Measurements from ENCODE around the gene HORMAD2.
"Not testable (repeated sequence)": the region's sequence is repeated elsewhere in the genome, so short reads cannot be mapped to it uniquely, and the experiment has no call there.

Gene HORMAD2

DNA sequence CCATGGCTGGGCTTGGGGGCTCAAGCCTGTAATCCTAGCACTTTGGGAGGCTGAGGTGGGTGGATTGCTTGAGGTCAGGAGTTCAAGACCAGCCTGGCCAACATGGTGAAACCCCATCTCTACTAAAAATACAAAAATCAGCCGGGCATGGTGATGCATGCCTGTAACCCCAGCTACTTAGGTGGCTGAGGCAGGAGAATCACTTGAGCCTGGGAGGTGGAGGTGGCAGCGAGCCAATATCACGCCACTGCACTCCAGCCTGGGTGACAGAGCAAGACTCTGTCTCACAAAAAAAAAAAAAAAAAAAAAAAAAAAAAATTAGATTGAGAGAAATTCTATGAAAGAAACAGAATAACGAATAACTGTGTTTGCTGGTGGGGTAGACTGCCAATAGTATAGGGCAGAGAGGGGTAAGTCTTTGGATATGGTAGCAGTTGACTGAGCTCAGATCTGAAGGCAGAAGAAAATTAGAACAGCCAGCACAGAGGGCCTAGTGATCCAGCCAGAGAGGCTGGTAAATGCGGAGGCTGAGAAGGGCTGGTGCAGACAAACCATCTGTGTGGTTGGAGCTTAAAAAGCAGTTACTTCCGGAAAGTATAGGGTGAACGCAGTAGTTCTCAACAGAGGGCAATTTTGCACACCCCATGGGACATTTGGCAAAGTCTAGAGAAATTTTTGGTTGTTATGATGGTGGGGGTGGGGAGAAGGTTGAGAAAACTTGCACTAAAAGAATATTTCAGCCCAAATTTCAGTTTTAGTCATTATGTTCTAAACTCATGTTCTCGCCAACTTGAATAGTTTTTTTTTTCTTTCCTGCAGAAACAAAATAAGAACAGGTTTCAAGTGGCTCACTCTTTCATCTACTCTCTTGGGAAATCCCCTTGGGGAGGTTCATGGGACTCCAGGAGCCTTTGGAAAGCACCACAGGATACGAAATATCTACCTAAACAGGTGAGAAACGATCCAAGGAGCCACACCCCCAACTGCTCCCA, 1.6 kb upstream of the HORMAD2 start:
- ATAC-seq, result no peak
- TF ChIP-seq SNAI2 (CRISPR knock-in tag; IDR thresholded peaks at IDR 0.05) (no peak), PPARA (CRISPR knock-in tag; IDR thresholded peaks at IDR 0.05; ENCODE audit: borderline replicate concordance) (no peak), ZFP3 (CRISPR knock-in tag; IDR thresholded peaks at IDR 0.05) (no peak), OSR1 (CRISPR knock-in tag; IDR thresholded peaks at IDR 0.05) (no peak), GLIS3 (CRISPR knock-in tag; IDR thresholded peaks at IDR 0.05) (no peak), ZFP30 (CRISPR knock-in tag; IDR thresholded peaks at IDR 0.05) (no peak), RARB (CRISPR knock-in tag; IDR thresholded peaks at IDR 0.05) (no peak), ESRRG (CRISPR knock-in tag; IDR thresholded peaks at IDR 0.05) (no peak), CSDC2 (CRISPR knock-in tag; IDR thresholded peaks at IDR 0.05) (no peak), TOX (CRISPR knock-in tag; IDR thresholded peaks at IDR 0.05; ENCODE audit: borderline replicate concordance) (no peak), BACH2 (CRISPR knock-in tag; IDR thresholded peaks at IDR 0.05; ENCODE audit: borderline replicate concordance) (no peak), ZNF8 (CRISPR knock-in tag; IDR thresholded peaks at IDR 0.05) (no peak), ZNF70 (CRISPR knock-in tag; IDR thresholded peaks at IDR 0.05) (no peak)
- TF ChIP-seq, protein P1, sequence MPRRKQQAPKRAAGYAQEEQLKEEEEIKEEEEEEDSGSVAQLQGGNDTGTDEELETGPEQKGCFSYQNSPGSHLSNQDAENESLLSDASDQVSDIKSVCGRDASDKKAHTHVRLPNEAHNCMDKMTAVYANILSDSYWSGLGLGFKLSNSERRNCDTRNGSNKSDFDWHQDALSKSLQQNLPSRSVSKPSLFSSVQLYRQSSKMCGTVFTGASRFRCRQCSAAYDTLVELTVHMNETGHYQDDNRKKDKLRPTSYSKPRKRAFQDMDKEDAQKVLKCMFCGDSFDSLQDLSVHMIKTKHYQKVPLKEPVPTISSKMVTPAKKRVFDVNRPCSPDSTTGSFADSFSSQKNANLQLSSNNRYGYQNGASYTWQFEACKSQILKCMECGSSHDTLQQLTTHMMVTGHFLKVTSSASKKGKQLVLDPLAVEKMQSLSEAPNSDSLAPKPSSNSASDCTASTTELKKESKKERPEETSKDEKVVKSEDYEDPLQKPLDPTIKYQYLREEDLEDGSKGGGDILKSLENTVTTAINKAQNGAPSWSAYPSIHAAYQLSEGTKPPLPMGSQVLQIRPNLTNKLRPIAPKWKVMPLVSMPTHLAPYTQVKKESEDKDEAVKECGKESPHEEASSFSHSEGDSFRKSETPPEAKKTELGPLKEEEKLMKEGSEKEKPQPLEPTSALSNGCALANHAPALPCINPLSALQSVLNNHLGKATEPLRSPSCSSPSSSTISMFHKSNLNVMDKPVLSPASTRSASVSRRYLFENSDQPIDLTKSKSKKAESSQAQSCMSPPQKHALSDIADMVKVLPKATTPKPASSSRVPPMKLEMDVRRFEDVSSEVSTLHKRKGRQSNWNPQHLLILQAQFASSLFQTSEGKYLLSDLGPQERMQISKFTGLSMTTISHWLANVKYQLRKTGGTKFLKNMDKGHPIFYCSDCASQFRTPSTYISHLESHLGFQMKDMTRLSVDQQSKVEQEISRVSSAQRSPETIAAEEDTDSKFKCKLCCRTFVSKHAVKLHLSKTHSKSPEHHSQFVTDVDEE (CRISPR knock-in tag; IDR thresholded peaks at IDR 0.05), result no peak
- TF ChIP-seq, protein P2, sequence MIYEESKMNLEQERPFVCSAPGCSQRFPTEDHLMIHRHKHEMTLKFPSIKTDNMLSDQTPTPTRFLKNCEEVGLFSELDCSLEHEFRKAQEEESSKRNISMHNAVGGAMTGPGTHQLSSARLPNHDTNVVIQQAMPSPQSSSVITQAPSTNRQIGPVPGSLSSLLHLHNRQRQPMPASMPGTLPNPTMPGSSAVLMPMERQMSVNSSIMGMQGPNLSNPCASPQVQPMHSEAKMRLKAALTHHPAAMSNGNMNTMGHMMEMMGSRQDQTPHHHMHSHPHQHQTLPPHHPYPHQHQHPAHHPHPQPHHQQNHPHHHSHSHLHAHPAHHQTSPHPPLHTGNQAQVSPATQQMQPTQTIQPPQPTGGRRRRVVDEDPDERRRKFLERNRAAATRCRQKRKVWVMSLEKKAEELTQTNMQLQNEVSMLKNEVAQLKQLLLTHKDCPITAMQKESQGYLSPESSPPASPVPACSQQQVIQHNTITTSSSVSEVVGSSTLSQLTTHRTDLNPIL (CRISPR knock-in tag; IDR thresholded peaks at IDR 0.05; ENCODE audit: low read depth), result no peak
- TF ChIP-seq, protein P3, sequence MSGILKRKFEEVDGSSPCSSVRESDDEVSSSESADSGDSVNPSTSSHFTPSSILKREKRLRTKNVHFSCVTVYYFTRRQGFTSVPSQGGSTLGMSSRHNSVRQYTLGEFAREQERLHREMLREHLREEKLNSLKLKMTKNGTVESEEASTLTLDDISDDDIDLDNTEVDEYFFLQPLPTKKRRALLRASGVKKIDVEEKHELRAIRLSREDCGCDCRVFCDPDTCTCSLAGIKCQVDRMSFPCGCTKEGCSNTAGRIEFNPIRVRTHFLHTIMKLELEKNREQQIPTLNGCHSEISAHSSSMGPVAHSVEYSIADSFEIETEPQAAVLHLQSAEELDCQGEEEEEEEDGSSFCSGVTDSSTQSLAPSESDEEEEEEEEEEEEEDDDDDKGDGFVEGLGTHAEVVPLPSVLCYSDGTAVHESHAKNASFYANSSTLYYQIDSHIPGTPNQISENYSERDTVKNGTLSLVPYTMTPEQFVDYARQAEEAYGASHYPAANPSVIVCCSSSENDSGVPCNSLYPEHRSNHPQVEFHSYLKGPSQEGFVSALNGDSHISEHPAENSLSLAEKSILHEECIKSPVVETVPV (CRISPR knock-in tag; IDR thresholded peaks at IDR 0.05), result no peak
- TF ChIP-seq, protein P4, sequence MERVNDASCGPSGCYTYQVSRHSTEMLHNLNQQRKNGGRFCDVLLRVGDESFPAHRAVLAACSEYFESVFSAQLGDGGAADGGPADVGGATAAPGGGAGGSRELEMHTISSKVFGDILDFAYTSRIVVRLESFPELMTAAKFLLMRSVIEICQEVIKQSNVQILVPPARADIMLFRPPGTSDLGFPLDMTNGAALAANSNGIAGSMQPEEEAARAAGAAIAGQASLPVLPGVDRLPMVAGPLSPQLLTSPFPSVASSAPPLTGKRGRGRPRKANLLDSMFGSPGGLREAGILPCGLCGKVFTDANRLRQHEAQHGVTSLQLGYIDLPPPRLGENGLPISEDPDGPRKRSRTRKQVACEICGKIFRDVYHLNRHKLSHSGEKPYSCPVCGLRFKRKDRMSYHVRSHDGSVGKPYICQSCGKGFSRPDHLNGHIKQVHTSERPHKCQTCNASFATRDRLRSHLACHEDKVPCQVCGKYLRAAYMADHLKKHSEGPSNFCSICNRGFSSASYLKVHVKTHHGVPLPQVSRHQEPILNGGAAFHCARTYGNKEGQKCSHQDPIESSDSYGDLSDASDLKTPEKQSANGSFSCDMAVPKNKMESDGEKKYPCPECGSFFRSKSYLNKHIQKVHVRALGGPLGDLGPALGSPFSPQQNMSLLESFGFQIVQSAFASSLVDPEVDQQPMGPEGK (CRISPR knock-in tag; IDR thresholded peaks at IDR 0.05; ENCODE audit: borderline replicate concordance), result no peak
- TF ChIP-seq, protein P5, sequence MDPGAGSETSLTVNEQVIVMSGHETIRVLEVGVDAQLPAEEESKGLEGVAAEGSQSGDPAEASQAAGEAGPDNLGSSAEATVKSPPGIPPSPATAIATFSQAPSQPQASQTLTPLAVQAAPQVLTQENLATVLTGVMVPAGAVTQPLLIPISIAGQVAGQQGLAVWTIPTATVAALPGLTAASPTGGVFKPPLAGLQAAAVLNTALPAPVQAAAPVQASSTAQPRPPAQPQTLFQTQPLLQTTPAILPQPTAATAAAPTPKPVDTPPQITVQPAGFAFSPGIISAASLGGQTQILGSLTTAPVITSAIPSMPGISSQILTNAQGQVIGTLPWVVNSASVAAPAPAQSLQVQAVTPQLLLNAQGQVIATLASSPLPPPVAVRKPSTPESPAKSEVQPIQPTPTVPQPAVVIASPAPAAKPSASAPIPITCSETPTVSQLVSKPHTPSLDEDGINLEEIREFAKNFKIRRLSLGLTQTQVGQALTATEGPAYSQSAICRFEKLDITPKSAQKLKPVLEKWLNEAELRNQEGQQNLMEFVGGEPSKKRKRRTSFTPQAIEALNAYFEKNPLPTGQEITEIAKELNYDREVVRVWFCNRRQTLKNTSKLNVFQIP (CRISPR knock-in tag; IDR thresholded peaks at IDR 0.05; ENCODE audit: borderline replicate concordance, low read depth), result no peak

DNA sequence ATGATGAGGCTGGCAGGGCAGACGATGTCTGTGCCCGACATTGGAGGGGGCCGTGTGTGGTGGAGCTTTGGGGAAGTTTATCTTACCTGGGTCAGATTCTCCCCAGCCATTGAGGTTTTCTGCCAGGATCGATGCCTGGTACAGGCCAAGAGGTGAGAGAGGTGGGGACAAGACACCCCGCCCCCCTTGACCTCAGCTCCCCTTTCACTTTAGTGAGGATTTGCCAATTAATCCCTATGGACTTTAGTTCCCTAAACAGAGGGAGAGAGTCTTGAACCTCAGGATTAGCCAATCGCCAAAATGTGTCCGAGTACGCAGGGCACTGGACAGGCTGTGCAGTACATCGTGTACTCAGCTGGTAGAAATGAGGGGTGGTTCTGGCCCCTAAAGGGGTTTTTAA, 541 bp downstream of the HORMAD2 start:
- TF ChIP-seq ESRRG (CRISPR knock-in tag; IDR thresholded peaks at IDR 0.05), result no peak
- no peak for ATAC-seq

DNA sequence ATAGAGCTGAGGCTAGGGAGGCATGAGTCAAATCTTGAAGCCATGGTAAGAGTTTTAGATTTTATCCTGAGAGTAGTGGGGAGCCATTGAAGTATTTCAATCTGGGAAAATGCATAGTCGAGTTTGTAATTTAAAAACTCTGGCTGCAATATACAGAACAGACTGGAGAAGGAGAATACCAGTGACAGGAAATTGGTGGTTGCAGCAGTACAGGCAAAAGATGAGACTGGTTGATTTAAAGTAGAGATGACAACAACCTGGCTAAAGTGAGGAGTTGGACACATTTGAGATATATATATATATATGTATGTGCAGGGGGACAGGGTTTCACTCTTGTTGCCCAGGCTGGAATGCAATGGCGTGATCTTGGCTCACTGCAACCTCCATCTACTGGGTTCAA, 6.2 kb downstream of the HORMAD2 start:
- TF ChIP-seq ZFP3 (CRISPR knock-in tag; IDR thresholded peaks at IDR 0.05) (no peak), RARB (CRISPR knock-in tag; IDR thresholded peaks at IDR 0.05) (no peak)
- TF ChIP-seq, protein P3 (CRISPR knock-in tag; IDR thresholded peaks at IDR 0.05), result no peak
- TF ChIP-seq, protein P5 (CRISPR knock-in tag; IDR thresholded peaks at IDR 0.05; ENCODE audit: borderline replicate concordance, low read depth), result no peak
- no peak for ATAC-seq

DNA sequence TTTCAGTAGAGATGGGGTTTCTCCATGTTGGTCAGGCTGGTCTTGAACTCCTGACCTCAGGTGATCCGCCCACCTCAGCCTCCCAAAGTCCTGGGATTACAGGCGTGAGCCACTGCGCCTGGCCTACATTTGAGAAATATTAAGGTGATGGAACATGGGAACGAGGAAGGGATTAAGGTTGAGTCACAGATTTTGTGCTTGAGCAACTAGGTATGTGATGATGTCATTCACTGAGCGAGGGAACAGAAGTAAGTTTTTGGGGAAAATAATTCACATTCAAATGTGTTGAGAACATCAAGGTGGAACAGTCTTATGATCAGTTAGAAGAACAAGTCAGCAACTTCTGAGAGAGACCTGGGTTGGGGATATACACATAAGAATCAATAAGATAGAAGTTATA, 6.8 kb downstream of the HORMAD2 start:
- ATAC-seq, result not testable (repeated sequence)
